WTC11 (cell line): ENCODE measurements around the gene NRG2. TPM values are rescaled to one million over a fixed set of nuclear protein-coding genes. Genes with fewer than 3 reads are reported as not detected.

Experiments used
- ATAC-seq: fragments of 200-7000 bp; cut with Tn5 transposase; 2 replicates; pipeline ENCODE4 v1.10.0; 2021; ENCODE audit warnings: mild to moderate bottlenecking, moderate library complexity
- CTCF ChIA-PET: fragments of 300-600 bp; sonication (Branson Sonifier 250); formaldehyde crosslinking; loops from one replicate; lab custom pipeline; 2021; ENCODE audit warnings: antibody characterized with exemption; lab: Charles Lee
- POLR2A ChIA-PET: fragments of 350-600 bp; sonication (Branson Sonifier 250); formaldehyde crosslinking; loops from one replicate; lab custom pipeline; 2021; ENCODE audit warnings: antibody characterized with exemption; lab: Charles Lee
- DNase-seq: peaks from one replicate; pipeline ENCODE4 v3.0.0; 2021; ENCODE audit warnings: low spot score
- H3K27ac Mint-ChIP-seq: 2 replicates; pipeline ENCODE4 v1.8.0; 2021; ENCODE audit warnings: mixed read lengths
- H3K27me3 Mint-ChIP-seq: 2 replicates; pipeline ENCODE4 v1.8.0; 2021; ENCODE audit warnings: low read depth, mild to moderate bottlenecking, moderate library complexity, mixed read lengths
- H3K36me3 Mint-ChIP-seq: 2 replicates; pipeline ENCODE4 v1.8.0; 2021; ENCODE audit warnings: mixed read lengths
- H3K4me1 Mint-ChIP-seq: 2 replicates; pipeline ENCODE4 v1.8.0; 2022; ENCODE audit warnings: mixed read lengths
- H3K4me3 Mint-ChIP-seq: 2 replicates; pipeline ENCODE4 v1.8.0; 2021; ENCODE audit warnings: mild to moderate bottlenecking, moderate library complexity, mixed read lengths
- H3K9me3 Mint-ChIP-seq: 2 replicates; pipeline ENCODE4 v1.8.0; 2021; ENCODE audit warnings: mixed read lengths
- CDX4 ChIP-seq: fragments of 250-450 bp; sonication (Bioruptor Pico); IDR thresholded peaks from 2 replicates; pipeline ENCODE4 v1.9.0; 2021; ENCODE audit warnings: moderate library complexity, mild to moderate bottlenecking, inconsistent platforms, borderline replicate concordance
- ELF4 ChIP-seq: sonication (generic); formaldehyde crosslinking; IDR thresholded peaks from 2 replicates; pipeline ENCODE4 v1.8.1; 2022; ENCODE audit warnings: low read depth, mild to moderate bottlenecking, moderate library complexity, missing genetic modification reagents
- GRHL2 ChIP-seq: fragments of 250-450 bp; sonication (Bioruptor Pico); IDR thresholded peaks from 2 replicates; pipeline ENCODE4 v1.8.0; 2022; ENCODE audit warnings: mild to moderate bottlenecking, moderate library complexity; ENCODE audit not compliant: insufficient replicate concordance, severe bottlenecking
- GTF2I ChIP-seq: fragments of 250-450 bp; sonication (Bioruptor Pico); conservative IDR thresholded peaks from 2 replicates; pipeline ENCODE4 v1.4.0; 2021; ENCODE audit warnings: mild to moderate bottlenecking
- JUN ChIP-seq: sonication (generic); formaldehyde crosslinking; IDR thresholded peaks from 2 replicates; pipeline ENCODE4 v1.8.0; 2023; ENCODE audit warnings: mild to moderate bottlenecking, missing genetic modification reagents
- KAT7 ChIP-seq: sonication (generic); formaldehyde crosslinking; IDR thresholded peaks from 2 replicates; pipeline ENCODE4 v1.8.1; 2023; ENCODE audit warnings: missing genetic modification reagents, mild to moderate bottlenecking, borderline replicate concordance
- MXD4 ChIP-seq: fragments of 250-450 bp; sonication (Bioruptor Pico); IDR thresholded peaks from 2 replicates; pipeline ENCODE4 v1.8.0; 2021; ENCODE audit warnings: mild to moderate bottlenecking, moderate library complexity, borderline replicate concordance
- NR1H2 ChIP-seq: sonication (generic); formaldehyde crosslinking; IDR thresholded peaks from 2 replicates; pipeline ENCODE4 v1.9.0; 2021; ENCODE audit warnings: mild to moderate bottlenecking, moderate library complexity, missing genetic modification reagents
- OVOL2 ChIP-seq: fragments of 250-450 bp; sonication (Bioruptor Pico); IDR thresholded peaks from 2 replicates; pipeline ENCODE4 v1.9.0; 2021; ENCODE audit warnings: mild to moderate bottlenecking, borderline replicate concordance
- SMAD3 ChIP-seq: sonication (generic); formaldehyde crosslinking; IDR thresholded peaks from 2 replicates; pipeline ENCODE4 v1.8.0; 2022; ENCODE audit warnings: missing genetic modification reagents, mild to moderate bottlenecking, borderline replicate concordance
- SMAD4 ChIP-seq: sonication (generic); formaldehyde crosslinking; IDR thresholded peaks from 2 replicates; pipeline ENCODE4 v1.8.0; 2022; ENCODE audit warnings: mild to moderate bottlenecking, missing genetic modification reagents
- TP53 ChIP-seq: sonication (generic); formaldehyde crosslinking; IDR thresholded peaks from 2 replicates; pipeline ENCODE4 v1.8.1; 2023; ENCODE audit warnings: mild to moderate bottlenecking, missing genetic modification reagents
- ZNF121 ChIP-seq: sonication (generic); formaldehyde crosslinking; IDR thresholded peaks from 2 replicates; pipeline ENCODE4 v1.8.0; 2023; ENCODE audit warnings: missing genetic modification reagents
- ZNF281 ChIP-seq: sonication (generic); formaldehyde crosslinking; IDR thresholded peaks from 2 replicates; pipeline ENCODE4 v1.8.0; 2023; ENCODE audit warnings: mild to moderate bottlenecking, missing genetic modification reagents
- ZNF317 ChIP-seq: sonication (generic); formaldehyde crosslinking; IDR thresholded peaks from 2 replicates; pipeline ENCODE4 v1.8.1; 2023; ENCODE audit warnings: low read depth, mild to moderate bottlenecking, moderate library complexity, missing genetic modification reagents, borderline replicate concordance
- ZNF396 ChIP-seq: fragments of 250-450 bp; sonication (Bioruptor Pico); IDR thresholded peaks from 2 replicates; pipeline ENCODE4 v1.8.0; 2021; ENCODE audit warnings: mild to moderate bottlenecking, moderate library complexity, borderline replicate concordance
- ZNF416 ChIP-seq: fragments of 250-450 bp; sonication (Bioruptor Pico); IDR thresholded peaks from 2 replicates; pipeline ENCODE4 v1.9.0; 2021; ENCODE audit warnings: mild to moderate bottlenecking, inconsistent platforms
- ZNF423 ChIP-seq: fragments of 250-450 bp; sonication (Bioruptor Pico); IDR thresholded peaks from 2 replicates; pipeline ENCODE4 v2.1.2; 2022; ENCODE audit warnings: mild to moderate bottlenecking, moderate library complexity
- ZSCAN18 ChIP-seq: fragments of 250-450 bp; sonication (Bioruptor Pico); IDR thresholded peaks from 2 replicates; pipeline ENCODE4 v2.1.2; 2022; ENCODE audit warnings: mild to moderate bottlenecking, moderate library complexity
- total RNA-seq: library from RNA; stranded (reverse); gene quantifications from 3 replicates; pipeline ENCODE4 v1.2.3, GENCODE V29; 2021
- TF ChIP-seq, protein P1 (sequence below): sonication (generic); formaldehyde crosslinking; IDR thresholded peaks from 2 replicates; pipeline ENCODE4 v1.8.0; 2022; ENCODE audit warnings: mild to moderate bottlenecking, missing genetic modification reagents
- TF ChIP-seq, protein P2 (sequence below): fragments of 250-450 bp; sonication (Bioruptor Pico); IDR thresholded peaks from 2 replicates; pipeline ENCODE4 v1.9.0; 2021; ENCODE audit warnings: mild to moderate bottlenecking
- TF ChIP-seq, protein P3 (sequence below): sonication (generic); formaldehyde crosslinking; IDR thresholded peaks from 2 replicates; pipeline ENCODE4 v1.8.1; 2022; ENCODE audit warnings: mild to moderate bottlenecking, missing genetic modification reagents, moderate library complexity, borderline replicate concordance
- TF ChIP-seq, protein P4 (sequence below): fragments of 250-450 bp; sonication (Bioruptor Pico); IDR thresholded peaks from 2 replicates; pipeline ENCODE4 v1.9.0; 2021; ENCODE audit warnings: mild to moderate bottlenecking

NRG2 gene
- total RNA-seq, 1 experiment from 2014 or later = 0.44 TPM

DNA sequence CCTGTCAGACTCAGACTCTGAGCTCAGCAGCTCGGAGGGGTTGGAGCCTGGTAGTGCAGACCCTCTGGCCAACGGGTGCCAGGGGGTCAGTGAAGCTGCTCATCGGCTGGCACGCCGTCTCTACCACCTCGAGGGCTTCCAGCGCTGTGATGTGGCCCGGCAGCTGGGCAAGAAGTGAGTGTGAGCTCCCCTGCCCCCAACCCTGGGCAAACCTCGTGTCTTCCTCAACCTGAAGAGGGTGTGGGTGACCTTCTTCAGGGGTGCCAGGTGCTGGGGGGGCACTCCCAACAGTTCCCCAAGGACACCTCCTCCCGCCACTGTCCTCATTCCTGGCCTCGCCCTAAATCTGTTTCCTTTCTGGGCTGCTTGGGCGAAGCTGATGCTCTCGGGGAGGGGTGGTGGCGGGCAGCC is 228.9 kb downstream of the NRG2 start (continued):
- TF ChIP-seq, protein P1, sequence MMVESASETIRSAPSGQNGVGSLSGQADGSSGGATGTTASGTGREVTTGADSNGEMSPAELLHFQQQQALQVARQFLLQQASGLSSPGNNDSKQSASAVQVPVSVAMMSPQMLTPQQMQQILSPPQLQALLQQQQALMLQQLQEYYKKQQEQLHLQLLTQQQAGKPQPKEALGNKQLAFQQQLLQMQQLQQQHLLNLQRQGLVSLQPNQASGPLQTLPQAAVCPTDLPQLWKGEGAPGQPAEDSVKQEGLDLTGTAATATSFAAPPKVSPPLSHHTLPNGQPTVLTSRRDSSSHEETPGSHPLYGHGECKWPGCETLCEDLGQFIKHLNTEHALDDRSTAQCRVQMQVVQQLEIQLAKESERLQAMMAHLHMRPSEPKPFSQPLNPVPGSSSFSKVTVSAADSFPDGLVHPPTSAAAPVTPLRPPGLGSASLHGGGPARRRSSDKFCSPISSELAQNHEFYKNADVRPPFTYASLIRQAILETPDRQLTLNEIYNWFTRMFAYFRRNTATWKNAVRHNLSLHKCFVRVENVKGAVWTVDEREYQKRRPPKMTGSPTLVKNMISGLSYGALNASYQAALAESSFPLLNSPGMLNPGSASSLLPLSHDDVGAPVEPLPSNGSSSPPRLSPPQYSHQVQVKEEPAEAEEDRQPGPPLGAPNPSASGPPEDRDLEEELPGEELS = no peak
- TF ChIP-seq SMAD3 (CRISPR knock-in tag) (no peak), ZNF396 (CRISPR knock-in tag) (no peak), ZNF423 (no peak), JUN (CRISPR knock-in tag) (no peak), ZNF416 (CRISPR knock-in tag) (no peak), NR1H2 (CRISPR knock-in tag) (no peak)
- TF ChIP-seq, protein P2, sequence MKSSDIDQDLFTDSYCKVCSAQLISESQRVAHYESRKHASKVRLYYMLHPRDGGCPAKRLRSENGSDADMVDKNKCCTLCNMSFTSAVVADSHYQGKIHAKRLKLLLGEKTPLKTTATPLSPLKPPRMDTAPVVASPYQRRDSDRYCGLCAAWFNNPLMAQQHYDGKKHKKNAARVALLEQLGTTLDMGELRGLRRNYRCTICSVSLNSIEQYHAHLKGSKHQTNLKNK = no peak
- TF ChIP-seq, protein P3, sequence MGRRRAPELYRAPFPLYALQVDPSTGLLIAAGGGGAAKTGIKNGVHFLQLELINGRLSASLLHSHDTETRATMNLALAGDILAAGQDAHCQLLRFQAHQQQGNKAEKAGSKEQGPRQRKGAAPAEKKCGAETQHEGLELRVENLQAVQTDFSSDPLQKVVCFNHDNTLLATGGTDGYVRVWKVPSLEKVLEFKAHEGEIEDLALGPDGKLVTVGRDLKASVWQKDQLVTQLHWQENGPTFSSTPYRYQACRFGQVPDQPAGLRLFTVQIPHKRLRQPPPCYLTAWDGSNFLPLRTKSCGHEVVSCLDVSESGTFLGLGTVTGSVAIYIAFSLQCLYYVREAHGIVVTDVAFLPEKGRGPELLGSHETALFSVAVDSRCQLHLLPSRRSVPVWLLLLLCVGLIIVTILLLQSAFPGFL (CRISPR knock-in tag) = no peak
- TF ChIP-seq, protein P4, sequence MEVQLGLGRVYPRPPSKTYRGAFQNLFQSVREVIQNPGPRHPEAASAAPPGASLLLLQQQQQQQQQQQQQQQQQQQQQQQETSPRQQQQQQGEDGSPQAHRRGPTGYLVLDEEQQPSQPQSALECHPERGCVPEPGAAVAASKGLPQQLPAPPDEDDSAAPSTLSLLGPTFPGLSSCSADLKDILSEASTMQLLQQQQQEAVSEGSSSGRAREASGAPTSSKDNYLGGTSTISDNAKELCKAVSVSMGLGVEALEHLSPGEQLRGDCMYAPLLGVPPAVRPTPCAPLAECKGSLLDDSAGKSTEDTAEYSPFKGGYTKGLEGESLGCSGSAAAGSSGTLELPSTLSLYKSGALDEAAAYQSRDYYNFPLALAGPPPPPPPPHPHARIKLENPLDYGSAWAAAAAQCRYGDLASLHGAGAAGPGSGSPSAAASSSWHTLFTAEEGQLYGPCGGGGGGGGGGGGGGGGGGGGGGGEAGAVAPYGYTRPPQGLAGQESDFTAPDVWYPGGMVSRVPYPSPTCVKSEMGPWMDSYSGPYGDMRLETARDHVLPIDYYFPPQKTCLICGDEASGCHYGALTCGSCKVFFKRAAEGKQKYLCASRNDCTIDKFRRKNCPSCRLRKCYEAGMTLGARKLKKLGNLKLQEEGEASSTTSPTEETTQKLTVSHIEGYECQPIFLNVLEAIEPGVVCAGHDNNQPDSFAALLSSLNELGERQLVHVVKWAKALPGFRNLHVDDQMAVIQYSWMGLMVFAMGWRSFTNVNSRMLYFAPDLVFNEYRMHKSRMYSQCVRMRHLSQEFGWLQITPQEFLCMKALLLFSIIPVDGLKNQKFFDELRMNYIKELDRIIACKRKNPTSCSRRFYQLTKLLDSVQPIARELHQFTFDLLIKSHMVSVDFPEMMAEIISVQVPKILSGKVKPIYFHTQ (CRISPR knock-in tag) = no peak

DNA sequence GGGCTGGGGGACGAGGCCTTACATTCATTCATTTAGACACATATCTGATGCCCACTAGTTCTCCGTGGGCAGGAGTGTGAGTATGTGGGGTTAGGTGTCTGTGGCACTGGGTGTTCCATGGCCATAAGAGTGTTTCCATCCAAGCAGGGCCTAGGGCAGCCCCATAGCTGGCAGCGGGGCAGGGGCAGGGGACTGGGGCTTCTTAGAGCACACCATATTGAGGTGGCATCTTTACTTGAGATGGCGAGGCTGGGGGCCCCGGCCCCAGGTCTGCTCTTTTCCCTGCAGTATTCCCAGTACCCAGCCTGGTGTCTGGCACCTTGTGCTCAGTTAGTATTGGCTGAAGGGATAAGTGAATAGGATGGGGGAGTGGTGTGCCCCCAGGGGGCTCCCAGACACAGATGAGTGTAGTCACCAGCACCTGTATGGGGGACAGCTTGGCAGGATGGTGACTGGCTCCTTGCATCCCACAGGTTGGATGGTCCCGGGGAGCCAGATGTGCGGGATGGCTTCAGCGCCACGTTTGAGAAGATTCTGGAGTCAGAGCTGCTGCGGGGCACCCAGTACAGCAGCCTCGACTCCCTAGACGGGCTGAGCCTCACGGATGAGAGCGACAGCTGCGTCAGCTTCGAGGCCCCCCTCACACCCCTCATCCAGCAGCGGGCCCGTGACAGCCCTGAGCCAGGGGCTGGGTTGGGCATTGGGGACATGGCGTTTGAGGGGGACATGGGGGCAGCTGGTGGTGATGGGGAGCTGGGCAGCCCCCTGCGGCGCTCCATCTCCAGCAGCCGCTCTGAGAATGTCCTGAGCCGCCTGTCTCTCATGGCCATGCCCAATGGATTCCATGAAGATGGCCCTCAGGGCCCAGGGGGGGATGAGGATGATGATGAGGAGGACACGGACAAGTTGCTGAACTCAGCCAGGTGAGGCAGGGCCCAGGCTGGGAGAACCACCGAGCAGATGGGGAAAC is 230.0 kb downstream of the NRG2 start:
- TF ChIP-seq MXD4 (CRISPR knock-in tag) (no peak), TP53 (CRISPR knock-in tag) (no peak), ZNF121 (CRISPR knock-in tag) (no peak), OVOL2 (no peak), ZNF281 (CRISPR knock-in tag) (no peak), SMAD4 (CRISPR knock-in tag) (no peak), CDX4 (CRISPR knock-in tag) (no peak), ZSCAN18 (CRISPR knock-in tag) (no peak), GRHL2 (CRISPR knock-in tag) (no peak), ZNF317 (CRISPR knock-in tag) (no peak), ZNF423 (no peak), ELF4 (CRISPR knock-in tag) (no peak), KAT7 (CRISPR knock-in tag) (no peak), GTF2I (CRISPR knock-in tag) (no peak)
- TF ChIP-seq, protein P2 = no peak
- Mint-ChIP-seq H3K4me1 (peaks cover 4% of the 10 kb centered on the region; the same call in 1 of the 2 replicates), H3K27ac (no peak overlapping the region), H3K9me3 (no peaks in the 10 kb centered on the region), H3K4me3 (no peak overlapping the region), H3K36me3 (no peaks in the 10 kb centered on the region), H3K27me3 (no peaks in the 10 kb centered on the region; the same call in 1 of the 2 replicates)
- DNase-seq (no peak), ATAC-seq (no peak)
- POLR2A ChIA-PET = interaction anchor here (0.9 kb wide), 1 partner anchor 17 kb away, joined by 3 read pairs; no protein-coding TSS in a partner anchor
- CTCF ChIA-PET = interaction anchor here (1.0 to 3.3 kb wide), 4 partner anchors 25 to 156 kb away, joined by 4 to 12 read pairs (median 8); no protein-coding TSS in a partner anchor
